Neural cell (in vitro differentiated cells): ENCODE data around the gene SLC6A19. TPM values are rescaled to one million over a fixed set of nuclear protein-coding genes. Genes with fewer than 3 reads are reported as not detected.

ENCODE experiments used
- H2AFZ ChIP-seq: fragments of 200-600, 300-800 bp; sonication (generic), shearing (Covaris generic); 2 replicates; pipeline ENCODE4 v1.6.0; 2014; ENCODE audit warnings: low read depth, mild to moderate bottlenecking, antibody characterized with exemption, low read length, moderate library complexity
- H3F3A ChIP-seq: fragments of 200-600 bp; shearing (Covaris generic); 2 replicates; pipeline ENCODE4 v1.6.1; 2016; ENCODE audit warnings: mild to moderate bottlenecking, moderate library complexity, mixed read lengths, antibody characterized with exemption, low read length; ENCODE audit not compliant: insufficient read depth, poor library complexity, severe bottlenecking
- H3K27ac ChIP-seq: fragments of 200-600, 300-800 bp; sonication (generic), shearing (Covaris generic); 2 replicates; pipeline ENCODE4 v1.5.1; 2014; ENCODE audit warnings: mild to moderate bottlenecking, low read length, moderate library complexity
- H3K27me3 ChIP-seq: fragments of 300-800, 200-600 bp; sonication (generic), shearing (Covaris generic); 2 replicates; pipeline ENCODE4 v1.6.0; 2014; ENCODE audit warnings: mild to moderate bottlenecking, low read depth, low read length, moderate library complexity; ENCODE audit not compliant: insufficient read depth
- H3K36me3 ChIP-seq: fragments of 300-800, 200-600 bp; sonication (generic), shearing (Covaris generic); 2 replicates; pipeline ENCODE4 v1.5.1; 2014; ENCODE audit warnings: mild to moderate bottlenecking, antibody characterized with exemption, low read length, moderate library complexity; ENCODE audit not compliant: insufficient read depth
- H3K4me2 ChIP-seq: fragments of 300-800, 200-600 bp; sonication (generic), shearing (Covaris generic); 2 replicates; pipeline ENCODE4 v1.6.0; 2014; ENCODE audit warnings: mild to moderate bottlenecking, low read length
- H3K4me3 ChIP-seq: fragments of 300-800, 200-600 bp; sonication (generic), shearing (Covaris generic); 2 replicates; pipeline ENCODE4 v1.5.1; 2014; ENCODE audit warnings: mild to moderate bottlenecking, low read length, moderate library complexity
- H3K79me2 ChIP-seq: fragments of 200-600 bp; shearing (Covaris generic); replicated peaks from 2 replicates; pipeline ENCODE4 v1.6.0; 2014; ENCODE audit warnings: mild to moderate bottlenecking, low read length, moderate library complexity; ENCODE audit not compliant: insufficient read depth
- H3K9ac ChIP-seq: fragments of 300-800, 200-600 bp; sonication (generic), shearing (Covaris generic); 2 replicates; pipeline ENCODE4 v1.6.1; 2016; ENCODE audit warnings: mild to moderate bottlenecking, low read length, mixed read lengths
- H3K9me2 ChIP-seq: fragments of 200-600 bp; shearing (Covaris generic); 2 replicates; pipeline ENCODE4 v1.6.1; 2016; ENCODE audit warnings: mild to moderate bottlenecking, low read length, mixed read lengths; ENCODE audit not compliant: insufficient read depth
- H3K9me3 ChIP-seq: fragments of 200-600, 300-800 bp; sonication (generic), shearing (Covaris generic); 2 replicates; pipeline ENCODE4 v1.6.1; 2016; ENCODE audit warnings: mild to moderate bottlenecking, mixed run types, low read length, moderate library complexity, mixed read lengths
- H4K20me1 ChIP-seq: fragments of 200-600 bp; shearing (Covaris generic); 2 replicates; pipeline ENCODE4 v1.6.1; 2016; ENCODE audit warnings: mild to moderate bottlenecking, mixed run types; ENCODE audit not compliant: insufficient read depth
- CTCF ChIP-seq: fragments of 450-650 bp; IDR thresholded peaks from 2 replicates; pipeline ENCODE4 v1.5.1; 2014; ENCODE audit warnings: antibody characterized with exemption, mild to moderate bottlenecking, moderate library complexity; ENCODE audit not compliant: poor library complexity, severe bottlenecking
- EP300 ChIP-seq: fragments of 450-650 bp; conservative IDR thresholded peaks from 2 replicates; pipeline ENCODE4 v1.6.1; 2014; ENCODE audit warnings: antibody characterized with exemption, mild to moderate bottlenecking, moderate library complexity; ENCODE audit not compliant: poor library complexity, severe bottlenecking
- EZH2 ChIP-seq: fragments of 200-600, 300-800 bp; shearing (Covaris generic), sonication (generic); IDR thresholded peaks from 2 replicates; pipeline ENCODE4 v1.6.1; 2014; ENCODE audit warnings: antibody characterized with exemption, low read length, borderline replicate concordance, mild to moderate bottlenecking; ENCODE audit not compliant: insufficient read depth, poor library complexity, severe bottlenecking
- MXI1 ChIP-seq: fragments of 450-650 bp; conservative IDR thresholded peaks from 2 replicates; pipeline ENCODE4 v1.6.1; 2014; ENCODE audit warnings: antibody characterized with exemption, mild to moderate bottlenecking; ENCODE audit not compliant: poor library complexity, severe bottlenecking
- POLR2AphosphoS5 ChIP-seq: IDR thresholded peaks from 2 replicates; pipeline ENCODE4 v1.6.1; 2012
- RAD21 ChIP-seq: fragments of 450-650 bp; conservative IDR thresholded peaks from 2 replicates; pipeline ENCODE4 v1.6.1; 2014; ENCODE audit warnings: antibody characterized with exemption, mild to moderate bottlenecking, moderate library complexity
- REST ChIP-seq: IDR thresholded peaks from 2 replicates; pipeline ENCODE4 v1.6.1; 2012; ENCODE audit warnings: borderline replicate concordance
- SMC3 ChIP-seq: fragments of 450-650 bp; conservative IDR thresholded peaks from 2 replicates; pipeline ENCODE4 v1.6.1; 2014; ENCODE audit warnings: antibody characterized with exemption, mild to moderate bottlenecking, moderate library complexity; ENCODE audit not compliant: poor library complexity
- TAF1 ChIP-seq: IDR thresholded peaks from 2 replicates; pipeline ENCODE4 v1.6.1; 2012; ENCODE audit warnings: low read depth
- polyA minus RNA-seq: library from RNA; depleted of rRNA, polyadenylated mRNA; stranded (reverse); fragments of >200 nt; gene quantifications from 2 replicates; pipeline ENCODE4 v1.2.3, GENCODE V29; 2014
- polyA plus RNA-seq: library from polyadenylated mRNA; depleted of rRNA; stranded (reverse); fragments of >200 nt; gene quantifications from 2 replicates; pipeline ENCODE4 v1.2.3, GENCODE V29; 2014

The SLC6A19 gene
- polyA plus RNA-seq (not detected in 2 replicates), polyA minus RNA-seq (not detected in 2 replicates)

- no peaks in the 10 kb centered on the region for H3K9me3 ChIP-seq
- H3K4me2 ChIP-seq, result no peak within 1 kb of the TSS
- no peaks in the 10 kb centered on the region for H3F3A ChIP-seq
- H3K27ac ChIP-seq, result no peak within 1 kb of the TSS
- H3K9ac ChIP-seq, result no peak within 1 kb of the TSS
- TF ChIP-seq EZH2, result no peak
- no peak for TF ChIP-seq REST
- TF ChIP-seq RAD21, result no peak
- no peak for TF ChIP-seq SMC3
- TF ChIP-seq CTCF, result no peak
- TF ChIP-seq TAF1, result no peak
- no peak for TF ChIP-seq MXI1
- no peak within 1 kb of the TSS for H2AFZ ChIP-seq
- H3K79me2 ChIP-seq, result no peaks in the 10 kb centered on the region
- H3K9me2 ChIP-seq, result no peaks in the 10 kb centered on the region
- no peaks in the 10 kb centered on the region for H4K20me1 ChIP-seq
- H3K27me3 ChIP-seq, result no peaks in the 10 kb centered on the region
- no peaks in the 10 kb centered on the region for H3K36me3 ChIP-seq
- H3K4me3 ChIP-seq, result no peak within 1 kb of the TSS
These were observed at the start of gene SLC6A19 for GRCh38 chr5:1201327-1202025. Gene SLC6A19 (plus strand): TSS chr5:1201595. CDS start chr5:1201651, 56 bp downstream.

GRCh38 chr5:1152156-1152555, 49.2 kb upstream of the SLC6A19 start:
- Histone ChIP-seq H3K9me2 (no peaks in the 10 kb centered on the region), H3K27ac (no peak overlapping the region), H3K4me2 (no peak overlapping the region), H4K20me1 (no peaks in the 10 kb centered on the region), H3K27me3 (peaks cover 29% of the 10 kb centered on the region), H3K9ac (no peak overlapping the region), H2AFZ (no peak overlapping the region), H3F3A (no peaks in the 10 kb centered on the region), H3K79me2 (no peaks in the 10 kb centered on the region), H3K36me3 (no peaks in the 10 kb centered on the region), H3K9me3 (no peaks in the 10 kb centered on the region), H3K4me3 (no peak overlapping the region)
- TF ChIP-seq CTCF (no peak), EP300 (no peak), SMC3 (no peak), RAD21 (no peak), REST (no peak), TAF1 (no peak), POLR2AphosphoS5 (no peak)
